ENCODE results near the gene NCOR2. TPM values are rescaled to one million over a fixed set of nuclear protein-coding genes. Genes with fewer than 3 reads are reported as not detected.

Gene NCOR2
- total RNA-seq, 1 donor from 2014 or later, result 251 TPM

GRCh38 chr12:124561231-124561630 is 6.2 kb downstream of the NCOR2 start:
- H3K4me1 Mint-ChIP-seq (ENCODE audit: low read depth), result peaks cover 34% of the 10 kb centered on the region
- H3K4me3 Mint-ChIP-seq (ENCODE audit: low read depth), result no peak overlapping the region

GRCh38 chr12:124560146-124560890 is 7.1 kb downstream of the NCOR2 start:
- no peak for TF ChIP-seq CTCF (IDR thresholded peaks at IDR 0.05; ENCODE audit: unreplicated experiment)
- H3K36me3 Mint-ChIP-seq (ENCODE audit: insufficient read depth), result no peaks in the 10 kb centered on the region
- H3K27me3 Mint-ChIP-seq, result no peaks in the 10 kb centered on the region
- H3K27ac Mint-ChIP-seq, result no peak overlapping the region
- no peak for DNase-seq (ENCODE audit: low spot score, unreplicated experiment)
- no peaks in the 10 kb centered on the region for H3K9me3 Mint-ChIP-seq (ENCODE audit: low read depth)
- peaks cover 30% of the 10 kb centered on the region for H3K4me1 Mint-ChIP-seq (ENCODE audit: low read depth)
- no peak overlapping the region for H3K4me3 Mint-ChIP-seq (ENCODE audit: low read depth)

More at GRCh38 chr12:124561231-124561630, 6.2 kb downstream of the NCOR2 start:
- Mint-ChIP-seq H3K36me3 (ENCODE audit: insufficient read depth) (no peaks in the 10 kb centered on the region), H3K27me3 (no peaks in the 10 kb centered on the region), H3K9me3 (ENCODE audit: low read depth) (no peaks in the 10 kb centered on the region), H3K27ac (peak overlapping the region; percentile 37)
- no peak for DNase-seq (ENCODE audit: low spot score, unreplicated experiment)
- TF ChIP-seq CTCF (IDR thresholded peaks at IDR 0.05; ENCODE audit: unreplicated experiment), result no peak

- no peaks in the 10 kb centered on the region for H3K27me3 Mint-ChIP-seq
- H3K4me3 Mint-ChIP-seq (ENCODE audit: low read depth), result no peak overlapping the region
- no peak for TF ChIP-seq CTCF (IDR thresholded peaks at IDR 0.05; ENCODE audit: unreplicated experiment)
- no peaks in the 10 kb centered on the region for H3K9me3 Mint-ChIP-seq (ENCODE audit: low read depth)
- peaks cover 29% of the 10 kb centered on the region for H3K4me1 Mint-ChIP-seq (ENCODE audit: low read depth)
- no peaks in the 10 kb centered on the region for H3K36me3 Mint-ChIP-seq (ENCODE audit: insufficient read depth)
- no peak overlapping the region for H3K27ac Mint-ChIP-seq
- no peak for DNase-seq (ENCODE audit: low spot score, unreplicated experiment)
Observed at GRCh38 chr12:124559182-124560017, 8.0 kb downstream of the NCOR2 start.

- no peak overlapping the region for H3K4me3 Mint-ChIP-seq (ENCODE audit: low read depth)
- no peaks in the 10 kb centered on the region for H3K9me3 Mint-ChIP-seq (ENCODE audit: low read depth)
- no peaks in the 10 kb centered on the region for H3K36me3 Mint-ChIP-seq (ENCODE audit: insufficient read depth)
- DNase-seq (ENCODE audit: low spot score, unreplicated experiment), result no peak
- H3K4me1 Mint-ChIP-seq (ENCODE audit: low read depth), result peaks cover 26% of the 10 kb centered on the region
- no peak overlapping the region for H3K27ac Mint-ChIP-seq
- no peak for TF ChIP-seq CTCF (IDR thresholded peaks at IDR 0.05; ENCODE audit: unreplicated experiment)
- H3K27me3 Mint-ChIP-seq, result no peaks in the 10 kb centered on the region
Observed at GRCh38 chr12:124558313-124558712, 9.1 kb downstream of the NCOR2 start.

GRCh38 chr12:124557518-124558223 is 9.7 kb downstream of the NCOR2 start:
- H3K27ac Mint-ChIP-seq, result peak overlapping the region; percentile 76

More at GRCh38 chr12:124557518-124558223, 9.7 kb downstream of the NCOR2 start:
- no peak for DNase-seq (ENCODE audit: low spot score, unreplicated experiment)
- H3K36me3 Mint-ChIP-seq (ENCODE audit: insufficient read depth), result no peaks in the 10 kb centered on the region
- peaks cover 26% of the 10 kb centered on the region for H3K4me1 Mint-ChIP-seq (ENCODE audit: low read depth)
- TF ChIP-seq CTCF (IDR thresholded peaks at IDR 0.05; ENCODE audit: unreplicated experiment), result no peak
- no peaks in the 10 kb centered on the region for H3K27me3 Mint-ChIP-seq
- no peak overlapping the region for H3K4me3 Mint-ChIP-seq (ENCODE audit: low read depth)
- no peaks in the 10 kb centered on the region for H3K9me3 Mint-ChIP-seq (ENCODE audit: low read depth)
